ENCODE data around the gene COBL.

GRCh38 chr7:51350546-51350896, 33.9 kb upstream of the COBL start:
- TF ChIP-seq, protein P1, sequence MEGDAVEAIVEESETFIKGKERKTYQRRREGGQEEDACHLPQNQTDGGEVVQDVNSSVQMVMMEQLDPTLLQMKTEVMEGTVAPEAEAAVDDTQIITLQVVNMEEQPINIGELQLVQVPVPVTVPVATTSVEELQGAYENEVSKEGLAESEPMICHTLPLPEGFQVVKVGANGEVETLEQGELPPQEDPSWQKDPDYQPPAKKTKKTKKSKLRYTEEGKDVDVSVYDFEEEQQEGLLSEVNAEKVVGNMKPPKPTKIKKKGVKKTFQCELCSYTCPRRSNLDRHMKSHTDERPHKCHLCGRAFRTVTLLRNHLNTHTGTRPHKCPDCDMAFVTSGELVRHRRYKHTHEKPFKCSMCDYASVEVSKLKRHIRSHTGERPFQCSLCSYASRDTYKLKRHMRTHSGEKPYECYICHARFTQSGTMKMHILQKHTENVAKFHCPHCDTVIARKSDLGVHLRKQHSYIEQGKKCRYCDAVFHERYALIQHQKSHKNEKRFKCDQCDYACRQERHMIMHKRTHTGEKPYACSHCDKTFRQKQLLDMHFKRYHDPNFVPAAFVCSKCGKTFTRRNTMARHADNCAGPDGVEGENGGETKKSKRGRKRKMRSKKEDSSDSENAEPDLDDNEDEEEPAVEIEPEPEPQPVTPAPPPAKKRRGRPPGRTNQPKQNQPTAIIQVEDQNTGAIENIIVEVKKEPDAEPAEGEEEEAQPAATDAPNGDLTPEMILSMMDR (optimal IDR thresholded peaks at IDR 0.05 in 1 of 3, IDR thresholded peaks at IDR 0.05 in 1 of 3, conservative IDR thresholded peaks at IDR 0.05 in 1 of 3; ENCODE audit: extremely low read depth in 1 of 3, insufficient read depth in 2 of 3, low read length in 3 of 3): no peak
- TF ChIP-seq EZH2 (IDR thresholded peaks at IDR 0.05; ENCODE audit: low read length): no peak
